Testis (tissue), 3 donors: ENCODE measurements around the gene ISYNA1. TPM values are rescaled to one million over a fixed set of nuclear protein-coding genes. Genes with fewer than 3 reads are reported as not detected.

ENCODE experiments used
- DNase-seq: peaks from one replicate; pipeline ENCODE4 v3.0.0-alpha.2; 2019
- H3K27ac ChIP-seq, 2 donors: fragments of 200-600 bp; sonication (generic); one replicate each; pipeline ENCODE4 v1.5.1; 2019
- H3K27me3 ChIP-seq: fragments of 200-600 bp; sonication (generic); one replicate; pipeline ENCODE4 v1.5.1; 2019
- H3K36me3 ChIP-seq: fragments of 200-600 bp; sonication (generic); one replicate; pipeline ENCODE4 v1.5.1; 2017; ENCODE audit warnings: low read depth; ENCODE audit errors: missing control alignments
- H3K4me1 ChIP-seq: fragments of 200-600 bp; sonication (generic); one replicate; pipeline ENCODE4 v1.5.1; 2019
- H3K4me3 ChIP-seq, 2 donors: fragments of 200-600 bp; sonication (generic); one replicate each; pipeline ENCODE4 v1.5.1; 2017 to 2019
- H3K9me3 ChIP-seq: fragments of 200-600 bp; sonication (generic); one replicate; pipeline ENCODE4 v1.5.1; 2017
- POLR2A ChIP-seq: fragments of 450-650 bp; IDR thresholded peaks from one replicate; pipeline ENCODE4 v1.6.1; 2017; ENCODE audit warnings: antibody characterized with exemption, mild to moderate bottlenecking, moderate library complexity
- WGBS, 2 donors: methylation state at CpG; one replicate each; pipeline ENCODE4 v1.1.5; 2018; 5-methylcytosine and 5-hydroxymethylcytosine counted together
- intact Hi-C: fragments of 100-400 bp; cut with DNase I; formaldehyde crosslinking; loops from one replicate; pipeline ENCODE4 v1.15.1; 2023; ENCODE audit warnings: low total_unique reads
- polyA plus RNA-seq: library from polyadenylated mRNA; stranded (reverse); fragments of 350-450 nt; fragmentation: Illumina TruSeq; extraction: RNeasy Lipid Tissue Mini Kit (QIAGEN cat#74804); gene quantifications from one replicate; pipeline ENCODE4 v1.2.3, GENCODE V29; 2014; ENCODE audit warnings: low read depth, low replicate concordance; ENCODE audit not compliant: insufficient read depth
- total RNA-seq, 2 donors: library from RNA; depleted of rRNA; stranded (reverse); fragments of >200 nt; gene quantifications; one replicate each; pipeline ENCODE4 v1.2.3, GENCODE V29; 2016
- TF ChIP-seq, protein P1 (sequence below), 3 experiments: fragments of 450-650 bp in 2 of 3; fragments of 200-600 bp in 1 of 3; sonication (generic) in 1 of 3; IDR thresholded peaks; one replicate each; pipeline ENCODE4 v1.5.1; 2016 to 2019; ENCODE audit warnings: antibody characterized with exemption in 3 of 3, mild to moderate bottlenecking in 2 of 3, moderate library complexity in 1 of 3

The ISYNA1 gene
- total and polyA plus RNA-seq, 3 donors from 2014 or later = 493 to 1,122 (median 1,000) TPM

DNA sequence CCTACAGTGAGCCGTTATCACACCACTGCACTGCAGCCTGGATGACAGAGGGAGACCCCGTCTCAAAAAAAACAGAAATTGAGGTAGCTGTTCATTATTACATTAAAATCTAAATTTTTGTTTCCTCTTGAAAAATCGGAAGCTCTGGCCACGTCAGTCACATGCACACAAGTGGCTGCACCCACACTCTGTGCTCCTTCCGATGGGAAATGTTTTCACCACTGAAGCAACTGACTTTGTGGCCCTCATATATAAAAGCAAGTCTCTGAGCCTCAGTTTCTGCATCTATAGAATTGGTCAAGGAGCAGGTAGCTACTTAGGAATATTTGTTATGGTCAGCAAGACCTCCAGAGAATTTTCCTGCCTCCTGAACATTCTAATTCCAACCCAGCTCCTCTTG is 45.0 kb downstream of the ISYNA1 start:
- H3K27ac ChIP-seq = no peak overlapping the region
- H3K4me3 ChIP-seq = no peak overlapping the region
- WGBS, 2 donors = 87% methylated on average over 5 of the region's 5 CpGs
- H3K4me1 ChIP-seq = peaks cover 20% of the 10 kb centered on the region
- H3K9me3 ChIP-seq = no peaks in the 10 kb centered on the region
- H3K27me3 ChIP-seq = no peaks in the 10 kb centered on the region
- DNase-seq = no peak
- no peaks in the 10 kb centered on the region for H3K36me3 ChIP-seq
- TF ChIP-seq POLR2A = no peak
- TF ChIP-seq, protein P1, sequence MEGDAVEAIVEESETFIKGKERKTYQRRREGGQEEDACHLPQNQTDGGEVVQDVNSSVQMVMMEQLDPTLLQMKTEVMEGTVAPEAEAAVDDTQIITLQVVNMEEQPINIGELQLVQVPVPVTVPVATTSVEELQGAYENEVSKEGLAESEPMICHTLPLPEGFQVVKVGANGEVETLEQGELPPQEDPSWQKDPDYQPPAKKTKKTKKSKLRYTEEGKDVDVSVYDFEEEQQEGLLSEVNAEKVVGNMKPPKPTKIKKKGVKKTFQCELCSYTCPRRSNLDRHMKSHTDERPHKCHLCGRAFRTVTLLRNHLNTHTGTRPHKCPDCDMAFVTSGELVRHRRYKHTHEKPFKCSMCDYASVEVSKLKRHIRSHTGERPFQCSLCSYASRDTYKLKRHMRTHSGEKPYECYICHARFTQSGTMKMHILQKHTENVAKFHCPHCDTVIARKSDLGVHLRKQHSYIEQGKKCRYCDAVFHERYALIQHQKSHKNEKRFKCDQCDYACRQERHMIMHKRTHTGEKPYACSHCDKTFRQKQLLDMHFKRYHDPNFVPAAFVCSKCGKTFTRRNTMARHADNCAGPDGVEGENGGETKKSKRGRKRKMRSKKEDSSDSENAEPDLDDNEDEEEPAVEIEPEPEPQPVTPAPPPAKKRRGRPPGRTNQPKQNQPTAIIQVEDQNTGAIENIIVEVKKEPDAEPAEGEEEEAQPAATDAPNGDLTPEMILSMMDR (IDR thresholded peaks at IDR 0.05) = no peak
- intact Hi-C loops = no loop called here

DNA sequence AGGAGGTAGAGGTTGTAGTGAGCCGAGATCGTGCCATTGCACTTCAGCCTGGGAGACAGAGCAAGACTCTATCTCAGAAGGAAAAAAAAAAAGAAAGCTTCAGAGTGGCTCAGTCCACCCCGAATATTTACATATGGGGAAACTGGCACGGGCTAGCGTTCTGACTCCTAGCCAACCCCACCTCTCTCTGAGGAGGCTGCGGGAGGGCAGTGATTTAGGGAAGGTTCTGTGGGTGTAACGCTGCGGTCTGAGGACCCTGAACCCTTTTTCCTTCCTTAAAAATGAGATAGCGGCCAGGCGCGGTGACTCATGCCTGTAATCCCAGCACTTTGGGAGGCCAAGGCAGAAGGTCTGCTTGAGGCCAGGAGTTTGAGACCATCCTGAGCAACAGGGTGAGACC is 45.5 kb downstream of the ISYNA1 start:
- no peaks in the 10 kb centered on the region for H3K36me3 ChIP-seq
- DNase-seq = peak; percentile 57
- no peaks in the 10 kb centered on the region for H3K9me3 ChIP-seq
- 79 to 88% methylated on average over 11 of the region's 11 CpGs for WGBS, 2 donors
- intact Hi-C loops = no loop called here
- TF ChIP-seq POLR2A = no peak
- TF ChIP-seq, protein P1 (IDR thresholded peaks at IDR 0.05) = no peak
- no peak overlapping the region for H3K27ac ChIP-seq
- no peak overlapping the region for H3K4me3 ChIP-seq
- peaks cover 20% of the 10 kb centered on the region for H3K4me1 ChIP-seq
- no peaks in the 10 kb centered on the region for H3K27me3 ChIP-seq

- Histone ChIP-seq H3K36me3 (no peaks in the 10 kb centered on the region), H3K27ac (no peak overlapping the region), H3K4me3 (no peak overlapping the region), H3K9me3 (no peaks in the 10 kb centered on the region), H3K27me3 (no peaks in the 10 kb centered on the region), H3K4me1 (peaks cover 11% of the 10 kb centered on the region)
- intact Hi-C loops = no loop called here
- TF ChIP-seq, protein P1 (IDR thresholded peaks at IDR 0.05) = no peak
- no peak for DNase-seq
- 84 to 86% methylated on average over 9 of the region's 9 CpGs for WGBS, 2 donors
Measured at GRCh38 chr19:18391509-18392075, 46.3 kb downstream of the ISYNA1 start.

DNA sequence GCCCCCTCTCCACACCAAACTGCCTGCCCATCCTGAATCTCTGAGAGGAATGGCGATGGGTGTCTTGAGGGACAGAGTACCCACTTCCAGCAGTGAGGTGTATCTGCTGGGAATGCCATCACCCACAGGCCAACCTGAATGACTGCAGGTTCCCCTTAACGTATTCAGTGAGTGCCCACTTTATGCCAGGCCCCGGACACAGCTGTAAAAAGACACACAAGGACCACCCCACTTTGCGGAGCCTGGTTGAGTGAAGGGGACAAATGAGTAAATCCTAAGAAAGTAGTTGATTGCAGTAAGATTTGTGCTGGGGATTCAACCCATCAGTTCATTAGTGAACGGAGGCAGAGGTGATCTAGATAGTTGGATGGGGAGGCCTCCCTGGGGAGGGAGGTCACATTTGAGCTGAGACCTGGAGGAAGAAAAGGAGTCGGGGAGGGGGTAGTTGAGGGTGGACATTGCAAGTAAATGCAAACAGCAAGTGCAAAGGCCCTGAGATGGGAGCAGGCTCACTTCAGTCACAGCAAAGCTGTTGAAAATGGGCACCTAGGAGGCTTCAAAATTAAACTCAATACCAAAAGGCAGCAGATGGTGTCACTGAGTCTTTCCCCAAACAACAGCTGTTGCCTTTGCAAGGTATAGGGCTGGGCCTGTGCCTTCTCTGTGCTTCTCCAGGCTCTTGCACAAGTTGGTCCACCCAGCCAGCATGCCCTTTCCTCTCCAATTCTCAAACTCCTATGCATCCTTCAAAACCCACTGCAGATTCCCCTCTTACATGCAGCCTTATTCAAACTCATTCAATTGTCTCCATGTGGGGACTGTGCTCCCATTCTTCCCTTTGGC is 47.6 kb downstream of the ISYNA1 start:
- Histone ChIP-seq H3K4me1 (peaks cover 14% of the 10 kb centered on the region), H3K36me3 (no peaks in the 10 kb centered on the region), H3K4me3 (no peak overlapping the region), H3K27ac (no peak overlapping the region), H3K27me3 (no peaks in the 10 kb centered on the region), H3K9me3 (no peaks in the 10 kb centered on the region)
- TF ChIP-seq, protein P1 (IDR thresholded peaks at IDR 0.05) = no peak
- TF ChIP-seq POLR2A = no peak
- 86 to 96% methylated on average over 5 to 6 of the region's 6 CpGs for WGBS, 2 donors
- intact Hi-C loops = no loop called here
- DNase-seq = no peak

DNA sequence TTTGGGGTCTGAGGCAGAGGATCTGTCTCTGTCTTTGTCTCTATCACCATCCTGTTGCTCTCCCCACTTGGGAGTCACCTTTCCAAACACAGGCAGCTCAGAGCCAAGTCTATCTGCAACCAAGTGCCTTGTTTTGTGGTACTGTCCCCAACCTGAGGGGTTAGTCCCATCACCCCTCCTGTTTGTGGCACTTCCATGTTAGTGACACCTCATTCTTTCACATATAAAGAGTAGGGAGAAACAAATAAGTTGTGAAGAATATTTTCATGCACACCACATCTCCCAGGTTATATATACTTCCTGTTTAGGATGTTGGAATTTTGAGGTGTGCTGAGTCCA is 48.2 kb downstream of the ISYNA1 start:
- TF ChIP-seq POLR2A = no peak
- no peaks in the 10 kb centered on the region for H3K36me3 ChIP-seq
- no peak overlapping the region for H3K4me3 ChIP-seq
- no peaks in the 10 kb centered on the region for H3K27me3 ChIP-seq
- H3K27ac ChIP-seq = no peak overlapping the region
- peaks cover 14% of the 10 kb centered on the region for H3K4me1 ChIP-seq
- DNase-seq = no peak
- no peaks in the 10 kb centered on the region for H3K9me3 ChIP-seq
- intact Hi-C loops = no loop called here
